Hepatocyte (in vitro differentiated cells): ENCODE measurements around the gene RAD9A. TPM values are rescaled to one million over a fixed set of nuclear protein-coding genes. Genes with fewer than 3 reads are reported as not detected.

Experiments
- DNase-seq: peaks from one replicate; pipeline ENCODE4 v3.0.0-alpha.2; 2016; ENCODE audit warnings: low spot score
- H2AFZ ChIP-seq: fragments of 200-600 bp; sonication (generic); 2 replicates; pipeline ENCODE4 v1.6.0; 2016; ENCODE audit warnings: antibody characterized with exemption, mild to moderate bottlenecking
- H3K27ac ChIP-seq: fragments of 200-600 bp; sonication (generic); 2 replicates; pipeline ENCODE4 v1.5.1; 2016; ENCODE audit warnings: mild to moderate bottlenecking
- H3K27me3 ChIP-seq: fragments of 200-600 bp; sonication (generic); 2 replicates; pipeline ENCODE4 v1.6.1; 2016
- H3K36me3 ChIP-seq: fragments of 200-600 bp; sonication (generic); replicated peaks from 2 replicates; pipeline ENCODE4 v1.5.1; 2016; ENCODE audit warnings: low read depth; ENCODE audit not compliant: insufficient read depth
- H3K4me1 ChIP-seq: fragments of 200-600 bp; sonication (generic); 2 replicates; pipeline ENCODE4 v1.5.1; 2016; ENCODE audit warnings: mild to moderate bottlenecking, moderate library complexity; ENCODE audit not compliant: insufficient read depth
- H3K4me2 ChIP-seq: fragments of 200-600 bp; sonication (generic); 2 replicates; pipeline ENCODE4 v1.6.0; 2016
- H3K4me3 ChIP-seq: fragments of 200-600 bp; sonication (generic); 2 replicates; pipeline ENCODE4 v1.5.1; 2016; ENCODE audit warnings: mild to moderate bottlenecking
- H3K79me2 ChIP-seq: fragments of 200-600 bp; sonication (generic); 2 replicates; pipeline ENCODE4 v1.6.0; 2017; ENCODE audit warnings: mild to moderate bottlenecking
- H3K9me2 ChIP-seq: fragments of 200-600 bp; sonication (generic); replicated peaks from 2 replicates; pipeline ENCODE4 v1.6.0; 2017; ENCODE audit warnings: mild to moderate bottlenecking; ENCODE audit not compliant: insufficient read depth
- H3K9me3 ChIP-seq: fragments of 200-600 bp; sonication (generic); 2 replicates; pipeline ENCODE4 v1.5.1; 2016; ENCODE audit warnings: low read depth, mild to moderate bottlenecking
- H4K20me1 ChIP-seq: fragments of 200-600 bp; sonication (generic); 2 replicates; pipeline ENCODE4 v1.6.0; 2016; ENCODE audit warnings: mild to moderate bottlenecking; ENCODE audit not compliant: insufficient read depth, poor library complexity, severe bottlenecking
- EZH2 ChIP-seq: fragments of 200-600 bp; sonication (generic); IDR thresholded peaks from 2 replicates; pipeline ENCODE4 v1.6.1; 2016; ENCODE audit warnings: antibody characterized with exemption, mild to moderate bottlenecking, borderline replicate concordance
- EZH2phosphoT487 ChIP-seq: fragments of 200-600 bp; sonication (generic); IDR thresholded peaks from one replicate; pipeline ENCODE4 v1.6.1; 2018; ENCODE audit warnings: antibody characterized with exemption, mild to moderate bottlenecking, low read depth, moderate library complexity; ENCODE audit not compliant: unreplicated experiment, severe bottlenecking
- WGBS: methylation state at CpG from one replicate; pipeline ENCODE4 v1.1.6; 2016; ENCODE audit warnings: low lambda C conversion rate; ENCODE audit errors: missing lambda C conversion rate; 5-methylcytosine and 5-hydroxymethylcytosine counted together
- polyA plus RNA-seq: library from polyadenylated mRNA; unstranded; fragments of >200 nt; fragmentation: Nextera tagmentation; extraction: Ambion mirVana; gene quantifications from 2 replicates; pipeline ENCODE4 v1.2.1, GENCODE V29; 2016
- small RNA-seq: library from RNA; depleted of rRNA; stranded (forward); fragments of <200 nt; gene quantifications from one replicate; pipeline ENCODE3, GENCODE V24; 2014
- total RNA-seq: library from RNA; depleted of rRNA; stranded (reverse); fragments of >200 nt; gene quantifications from 2 replicates; pipeline ENCODE4 v1.2.3, GENCODE V29; 2014
- TF ChIP-seq, protein P1 (sequence below): fragments of 200-600 bp; sonication (generic); IDR thresholded peaks from 2 replicates; pipeline ENCODE4 v1.5.1; 2016; ENCODE audit warnings: antibody characterized with exemption, mild to moderate bottlenecking; ENCODE audit not compliant: poor library complexity

RAD9A gene
- total and polyA plus RNA-seq, 2 experiments from 2014 or later: 20.2 to 24.0 TPM

DNA sequence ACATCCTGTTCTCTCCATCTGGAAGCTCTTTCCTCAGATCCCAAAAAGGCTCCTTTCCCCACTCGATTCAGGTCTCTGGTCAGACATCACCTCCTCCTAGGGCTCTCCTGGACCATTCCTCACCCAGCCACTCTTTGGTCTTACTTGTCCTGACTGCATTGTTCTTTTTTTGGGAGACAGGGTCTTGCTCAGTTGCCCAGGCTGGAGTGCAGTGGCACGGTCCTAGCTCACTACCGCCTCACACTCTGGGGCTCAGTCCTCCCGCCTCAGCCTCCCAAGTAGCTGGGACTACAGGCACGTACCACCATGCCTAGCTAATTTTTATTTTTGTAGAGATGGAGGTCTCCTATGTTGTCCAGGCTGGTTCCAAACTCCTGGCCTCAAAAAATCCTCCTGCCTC is 53.7 kb downstream of the RAD9A start:
- WGBS: 89% methylated on average over 5 of the region's 5 CpGs
- peaks cover 21% of the 10 kb centered on the region for H3K79me2 ChIP-seq
- no peak overlapping the region for H3K27ac ChIP-seq

More for the DNA sequence above, 53.7 kb downstream of the RAD9A start:
- Histone ChIP-seq H3K4me2 (no peak overlapping the region), H3K4me3 (no peak overlapping the region), H3K9me3 (no peaks in the 10 kb centered on the region), H3K9me2 (no peaks in the 10 kb centered on the region), H4K20me1 (no peaks in the 10 kb centered on the region), H3K4me1 (peaks cover 16% of the 10 kb centered on the region), H2AFZ (no peak overlapping the region), H3K27me3 (no peaks in the 10 kb centered on the region), H3K36me3 (no peaks in the 10 kb centered on the region)
- TF ChIP-seq, protein P1, sequence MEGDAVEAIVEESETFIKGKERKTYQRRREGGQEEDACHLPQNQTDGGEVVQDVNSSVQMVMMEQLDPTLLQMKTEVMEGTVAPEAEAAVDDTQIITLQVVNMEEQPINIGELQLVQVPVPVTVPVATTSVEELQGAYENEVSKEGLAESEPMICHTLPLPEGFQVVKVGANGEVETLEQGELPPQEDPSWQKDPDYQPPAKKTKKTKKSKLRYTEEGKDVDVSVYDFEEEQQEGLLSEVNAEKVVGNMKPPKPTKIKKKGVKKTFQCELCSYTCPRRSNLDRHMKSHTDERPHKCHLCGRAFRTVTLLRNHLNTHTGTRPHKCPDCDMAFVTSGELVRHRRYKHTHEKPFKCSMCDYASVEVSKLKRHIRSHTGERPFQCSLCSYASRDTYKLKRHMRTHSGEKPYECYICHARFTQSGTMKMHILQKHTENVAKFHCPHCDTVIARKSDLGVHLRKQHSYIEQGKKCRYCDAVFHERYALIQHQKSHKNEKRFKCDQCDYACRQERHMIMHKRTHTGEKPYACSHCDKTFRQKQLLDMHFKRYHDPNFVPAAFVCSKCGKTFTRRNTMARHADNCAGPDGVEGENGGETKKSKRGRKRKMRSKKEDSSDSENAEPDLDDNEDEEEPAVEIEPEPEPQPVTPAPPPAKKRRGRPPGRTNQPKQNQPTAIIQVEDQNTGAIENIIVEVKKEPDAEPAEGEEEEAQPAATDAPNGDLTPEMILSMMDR: no peak
- TF ChIP-seq EZH2: no peak
- no peak for TF ChIP-seq EZH2phosphoT487
- no peak for DNase-seq

Small RNA genes lying within 50 kb of the gene (small RNA-seq; reads per million reads assigned to genes)
- gene RN7SKP239 (not detected), gene RNU6-1238P (not detected)

Other genes starting within 250 kb of the RAD9A start
- gene GRK2, start 125.5 kb upstream of the RAD9A start, total RNA-seq: 41.4 and 57.3 TPM in 2 replicates
- gene GRK2, start 125.5 kb upstream of the RAD9A start, polyA plus RNA-seq: 59.6 and 64.1 TPM in 2 replicates
- 22.1 and 25.3 TPM in 2 replicates for gene ANKRD13D, start 102.7 kb upstream of the RAD9A start, total RNA-seq
- gene ANKRD13D, start 102.7 kb upstream of the RAD9A start, polyA plus RNA-seq: 43.9 and 49.5 TPM in 2 replicates
- 27.7 and 29.7 TPM in 2 replicates for gene SSH3, start 88.5 kb upstream of the RAD9A start, total RNA-seq
- 49.5 and 66.4 TPM in 2 replicates for gene SSH3, start 88.5 kb upstream of the RAD9A start, polyA plus RNA-seq
- 69.8 and 74.4 TPM in 2 replicates for gene POLD4, start 38.4 kb upstream of the RAD9A start, total RNA-seq
- gene POLD4, start 38.4 kb upstream of the RAD9A start, polyA plus RNA-seq: 97.4 and 117 TPM in 2 replicates
- 5.5 and 13.2 TPM in 2 replicates for gene CLCF1, start 18.4 kb upstream of the RAD9A start, total RNA-seq
- 6.5 and 9.4 TPM in 2 replicates for gene CLCF1, start 18.4 kb upstream of the RAD9A start, polyA plus RNA-seq
- 146 and 152 TPM in 2 replicates for gene PPP1CA, start 9.9 kb downstream of the RAD9A start, total RNA-seq
- 242 TPM in 2 replicates for gene PPP1CA, start 9.9 kb downstream of the RAD9A start, polyA plus RNA-seq
- gene TBC1D10C, start 12.1 kb downstream of the RAD9A start, total RNA-seq: 0.16 TPM in 1 of 2 replicates, not detected in the other
- 0.07 and 0.26 TPM in 2 replicates for gene TBC1D10C, start 12.1 kb downstream of the RAD9A start, polyA plus RNA-seq
- gene CARNS1, start 23.7 kb downstream of the RAD9A start, total RNA-seq: 0.92 and 2.4 TPM in 2 replicates
- 7.7 and 11.5 TPM in 2 replicates for gene CARNS1, start 23.7 kb downstream of the RAD9A start, polyA plus RNA-seq
- gene RPS6KB2, start 36.5 kb downstream of the RAD9A start, total RNA-seq: 59.9 and 65.0 TPM in 2 replicates
- 105 and 107 TPM in 2 replicates for gene RPS6KB2, start 36.5 kb downstream of the RAD9A start, polyA plus RNA-seq
- 2.5 and 3.4 TPM in 2 replicates for gene PTPRCAP, start 45.7 kb downstream of the RAD9A start, total RNA-seq
- gene PTPRCAP, start 45.7 kb downstream of the RAD9A start, polyA plus RNA-seq: 1.0 and 1.3 TPM in 2 replicates
- gene CORO1B, start 51.5 kb downstream of the RAD9A start, total RNA-seq: 104 and 118 TPM in 2 replicates
- 150 and 152 TPM in 2 replicates for gene CORO1B, start 51.5 kb downstream of the RAD9A start, polyA plus RNA-seq
- gene GPR152, start 60.7 kb downstream of the RAD9A start, total RNA-seq: not detected in 2 replicates
- gene GPR152, start 60.7 kb downstream of the RAD9A start, polyA plus RNA-seq: not detected in 2 replicates
- gene CABP4, start 63.4 kb downstream of the RAD9A start, total RNA-seq: not detected in 2 replicates
- gene CABP4, start 63.4 kb downstream of the RAD9A start, polyA plus RNA-seq: not detected in 2 replicates
- 40.9 and 43.2 TPM in 2 replicates for gene TMEM134, start 77.3 kb downstream of the RAD9A start, total RNA-seq
- 93.7 and 107 TPM in 2 replicates for gene TMEM134, start 77.3 kb downstream of the RAD9A start, polyA plus RNA-seq
- gene AIP, start 91.0 kb downstream of the RAD9A start, total RNA-seq: 35.3 and 50.7 TPM in 2 replicates
- gene AIP, start 91.0 kb downstream of the RAD9A start, polyA plus RNA-seq: 44.0 and 45.2 TPM in 2 replicates
- 26.3 and 28.1 TPM in 2 replicates for gene PITPNM1, start 113.4 kb downstream of the RAD9A start, total RNA-seq
- 32.4 and 39.8 TPM in 2 replicates for gene PITPNM1, start 113.4 kb downstream of the RAD9A start, polyA plus RNA-seq
- gene CDK2AP2, start 116.2 kb downstream of the RAD9A start, total RNA-seq: 47.3 and 54.3 TPM in 2 replicates
- 174 and 177 TPM in 2 replicates for gene CDK2AP2, start 116.2 kb downstream of the RAD9A start, polyA plus RNA-seq
- gene CABP2, start 131.5 kb downstream of the RAD9A start, total RNA-seq: not detected in 2 replicates
- not detected in 2 replicates for gene CABP2, start 131.5 kb downstream of the RAD9A start, polyA plus RNA-seq
- 943 and 1,040 TPM in 2 replicates for gene GSTP1, start 191.8 kb downstream of the RAD9A start, total RNA-seq
- 1,974 and 1,982 TPM in 2 replicates for gene GSTP1, start 191.8 kb downstream of the RAD9A start, polyA plus RNA-seq
- gene NDUFV1, start 214.9 kb downstream of the RAD9A start, total RNA-seq: 163 and 194 TPM in 2 replicates
- gene NDUFV1, start 214.9 kb downstream of the RAD9A start, polyA plus RNA-seq: 226 and 239 TPM in 2 replicates
- gene NUDT8, start 238.0 kb downstream of the RAD9A start, total RNA-seq: 12.9 and 13.6 TPM in 2 replicates
- 28.7 and 29.2 TPM in 2 replicates for gene NUDT8, start 238.0 kb downstream of the RAD9A start, polyA plus RNA-seq
- 0.70 TPM in 1 of 2 replicates, not detected in the other for gene TBX10, start 247.8 kb downstream of the RAD9A start, total RNA-seq
- gene TBX10, start 247.8 kb downstream of the RAD9A start, polyA plus RNA-seq: 0.34 TPM in 1 of 2 replicates, not detected in the other